ENCODE measurements around the gene CABS1. TPM values are rescaled to one million over a fixed set of nuclear protein-coding genes. Genes with fewer than 3 reads are reported as not detected.

Gene CABS1
- polyA plus RNA-seq, result not detected in 3 replicates
- polyA plus RNA-seq (2011; ENCODE audit: low read depth), result not detected
- not detected in 2 replicates for polyA plus RNA-seq (2011; cell fraction: cytosol; rRNA removed)
- polyA plus RNA-seq (2011; cell fraction: nucleus; rRNA removed), result not detected in 2 replicates
- polyA plus RNA-seq (2012; ENCODE audit: low replicate concordance), result not detected in 2 replicates
- polyA minus RNA-seq, result not detected in 3 replicates
- polyA minus RNA-seq (2011; cell fraction: cytosol; rRNA and poly(A)+ RNA removed), result not detected
- not detected in 2 replicates for polyA minus RNA-seq (2011; cell fraction: nucleus; rRNA and poly(A)+ RNA removed)

GRCh38 chr4:70334681-70335080, at the start of gene CABS1:
Gene CABS1, plus strand, starts transcription at chr4:70334981. Its CDS starts 59 bp downstream, at chr4:70335040.
- no peaks in the 10 kb centered on the region for H3K9me1 ChIP-seq (ENCODE audit: control insufficient read depth, extremely low read depth, insufficient read depth, low read length)
- H3K4me2 ChIP-seq (ENCODE audit: control insufficient read depth, extremely low read depth, insufficient read depth, low read depth, low read length), result no peak within 1 kb of the TSS
- H3K79me2 ChIP-seq (ENCODE audit: control insufficient read depth, insufficient read depth, low read length), result no peaks in the 10 kb centered on the region
- H3K27me3 ChIP-seq (ENCODE audit: control insufficient read depth, extremely low read depth, insufficient read depth, low read length), result no peaks in the 10 kb centered on the region
- no peak for FAIRE-seq
- H3K36me3 ChIP-seq (ENCODE audit: control insufficient read depth in 2 of 2, extremely low read depth in 1 of 2, insufficient read depth in 2 of 2, low read length in 2 of 2), result no peaks in the 10 kb centered on the region
- dilution Hi-C loops (cut with MboI; ENCODE audit: extremely low pct_ligation_motif_present, low sequenced_read_pairs), result no loop called here
- no peak for DNase-seq (ENCODE audit: low read depth, low spot score)
- H4K20me1 ChIP-seq (ENCODE audit: control insufficient read depth, extremely low read depth, insufficient read depth, low read length), result no peaks in the 10 kb centered on the region
- H3K9ac ChIP-seq (ENCODE audit: control insufficient read depth, extremely low read depth, insufficient read depth, low read length), result no peak within 1 kb of the TSS
- no peak within 1 kb of the TSS for H3K4me3 ChIP-seq (ENCODE audit: control insufficient read depth in 2 of 3, extremely low read depth in 1 of 3, insufficient read depth in 2 of 3, low read depth in 1 of 3, low read length in 3 of 3)
- no peaks in the 10 kb centered on the region for H3K4me1 ChIP-seq (ENCODE audit: control insufficient read depth, extremely low read depth, insufficient read depth, low read length)
- H2AFZ ChIP-seq (ENCODE audit: control insufficient read depth, low read length), result no peak within 1 kb of the TSS
- no peak within 1 kb of the TSS for H3K27ac ChIP-seq (ENCODE audit: control insufficient read depth, insufficient read depth, low read length)
- TF ChIP-seq CTCF (optimal IDR thresholded peaks at IDR 0.05 in 1 of 3, IDR thresholded peaks at IDR 0.05 in 1 of 3, conservative IDR thresholded peaks at IDR 0.05 in 1 of 3; ENCODE audit: extremely low read depth in 1 of 3, insufficient read depth in 2 of 3, low read length in 3 of 3), result no peak
- no peak for TF ChIP-seq EZH2 (IDR thresholded peaks at IDR 0.05; ENCODE audit: low read length)
- no peaks in the 10 kb centered on the region for H3K9me3 ChIP-seq (ENCODE audit: control insufficient read depth, low read depth, low read length)

GRCh38 chr4:70288651-70289050, 46.1 kb upstream of the CABS1 start:
- no peak overlapping the region for H3K9ac ChIP-seq (ENCODE audit: control insufficient read depth, extremely low read depth, insufficient read depth, low read length)
- no peaks in the 10 kb centered on the region for H3K4me1 ChIP-seq (ENCODE audit: control insufficient read depth, extremely low read depth, insufficient read depth, low read length)
- H3K27ac ChIP-seq (ENCODE audit: control insufficient read depth, insufficient read depth, low read length), result no peak overlapping the region
- no peak overlapping the region for H2AFZ ChIP-seq (ENCODE audit: control insufficient read depth, low read length)
- H3K79me2 ChIP-seq (ENCODE audit: control insufficient read depth, insufficient read depth, low read length), result no peaks in the 10 kb centered on the region
- H3K36me3 ChIP-seq (ENCODE audit: control insufficient read depth in 2 of 2, extremely low read depth in 1 of 2, insufficient read depth in 2 of 2, low read length in 2 of 2), result no peaks in the 10 kb centered on the region
- TF ChIP-seq CTCF (optimal IDR thresholded peaks at IDR 0.05 in 1 of 3, IDR thresholded peaks at IDR 0.05 in 1 of 3, conservative IDR thresholded peaks at IDR 0.05 in 1 of 3; ENCODE audit: extremely low read depth in 1 of 3, insufficient read depth in 2 of 3, low read length in 3 of 3) (no peak), EZH2 (IDR thresholded peaks at IDR 0.05; ENCODE audit: low read length) (no peak)
- H3K27me3 ChIP-seq (ENCODE audit: control insufficient read depth, extremely low read depth, insufficient read depth, low read length), result no peaks in the 10 kb centered on the region
- FAIRE-seq (no peak), DNase-seq (ENCODE audit: low read depth, low spot score) (no peak)
- dilution Hi-C loops (cut with MboI; ENCODE audit: extremely low pct_ligation_motif_present, low sequenced_read_pairs), result no loop called here
- H3K4me3 ChIP-seq (ENCODE audit: control insufficient read depth in 2 of 3, extremely low read depth in 1 of 3, insufficient read depth in 2 of 3, low read depth in 1 of 3, low read length in 3 of 3), result no peak overlapping the region
- H3K4me2 ChIP-seq (ENCODE audit: control insufficient read depth, extremely low read depth, insufficient read depth, low read depth, low read length), result no peak overlapping the region
- H3K9me3 ChIP-seq (ENCODE audit: control insufficient read depth, low read depth, low read length), result no peaks in the 10 kb centered on the region
- no peaks in the 10 kb centered on the region for H4K20me1 ChIP-seq (ENCODE audit: control insufficient read depth, extremely low read depth, insufficient read depth, low read length)
- no peaks in the 10 kb centered on the region for H3K9me1 ChIP-seq (ENCODE audit: control insufficient read depth, extremely low read depth, insufficient read depth, low read length)
